GM23338 (cell line): Measurements from ENCODE around the gene CIDEA. TPM values are rescaled to one million over a fixed set of nuclear protein-coding genes. Genes with fewer than 3 reads are reported as not detected.

Source experiments
- ETS1 ChIP-seq: IDR thresholded peaks from 2 replicates; pipeline ENCODE4 v1.6.1; 2016; ENCODE audit warnings: antibody characterized with exemption
- EZH2 ChIP-seq: fragments of 200-600 bp; sonication (generic); IDR thresholded peaks from one replicate; pipeline ENCODE4 v1.8.0; 2017; ENCODE audit warnings: antibody characterized with exemption, mild to moderate bottlenecking, low read depth; ENCODE audit not compliant: unreplicated experiment
- EZH2phosphoT487 ChIP-seq: fragments of 200-600 bp; sonication (generic); IDR thresholded peaks from one replicate; pipeline ENCODE4 v1.8.1; 2018; ENCODE audit warnings: antibody characterized with exemption; ENCODE audit not compliant: unreplicated experiment
- NANOG ChIP-seq: IDR thresholded peaks from 2 replicates; pipeline ENCODE4 v1.6.1; 2016; ENCODE audit warnings: antibody characterized with exemption, borderline replicate concordance
- POLR2AphosphoS5 ChIP-seq: IDR thresholded peaks from 2 replicates; pipeline ENCODE4 v1.6.1; 2016; ENCODE audit warnings: antibody characterized with exemption, low read depth
- STAT1 ChIP-seq: IDR thresholded peaks from one replicate; pipeline ENCODE4 v1.6.1; 2016; ENCODE audit warnings: antibody characterized with exemption; ENCODE audit not compliant: unreplicated experiment
- ZNF114 ChIP-seq: fragments of 250-450 bp; sonication (Bioruptor Pico); IDR thresholded peaks from 2 replicates; pipeline ENCODE4 v1.5.0; 2020; ENCODE audit warnings: mild to moderate bottlenecking, moderate library complexity
- polyA plus RNA-seq: library from polyadenylated mRNA; unstranded; fragments of >200 nt; fragmentation: Nextera tagmentation; extraction: Ambion mirVana; gene quantifications from 2 replicates; pipeline ENCODE4 v1.2.1, GENCODE V29; 2016
- total RNA-seq: library from RNA; depleted of rRNA; stranded (reverse); fragments of >200 nt; shearing (Covaris generic); gene quantifications from 2 replicates; pipeline ENCODE4 v1.2.3, GENCODE V29; 2014
- TF ChIP-seq, protein P1 (sequence below): fragments of 250-450 bp; sonication (Bioruptor Pico); IDR thresholded peaks from 2 replicates; pipeline ENCODE4 v1.5.0; 2020; ENCODE audit warnings: mild to moderate bottlenecking, moderate library complexity
- TF ChIP-seq, protein P2 (sequence below), 2 experiments: fragments of 200-600 bp in 1 of 2; sonication (generic) in 1 of 2; conservative IDR thresholded peaks; 2 replicates each; pipeline versions ENCODE4 v1.5.1 to v1.6.1; 2016 to 2017; ENCODE audit warnings: antibody characterized with exemption in 2 of 2, low read depth in 2 of 2, mild to moderate bottlenecking in 2 of 2, moderate library complexity in 1 of 2

The CIDEA gene
- total and polyA plus RNA-seq, 2 experiments from 2014 or later = 0.45 TPM; not detected in 1

DNA sequence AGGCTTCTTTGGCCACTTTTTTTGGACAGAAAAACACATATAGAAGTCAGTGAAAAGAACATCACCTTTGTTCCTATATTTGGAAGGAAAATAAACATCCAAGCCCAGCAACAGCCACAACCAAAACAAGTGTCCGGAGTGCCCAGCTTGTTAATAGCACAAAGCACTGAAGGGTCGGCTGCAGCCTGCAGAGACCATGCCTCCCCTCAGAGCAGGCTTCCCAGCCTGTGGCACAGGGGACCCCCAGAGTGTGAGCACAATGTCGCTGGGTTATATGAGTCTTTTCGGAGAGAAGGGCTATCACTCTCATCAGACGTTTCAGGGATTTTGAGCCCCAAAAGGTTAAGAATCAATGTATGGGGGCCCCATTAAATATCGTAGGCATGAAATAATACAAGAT, 6.2 kb upstream of the CIDEA start (continued):
- TF ChIP-seq, protein P1, sequence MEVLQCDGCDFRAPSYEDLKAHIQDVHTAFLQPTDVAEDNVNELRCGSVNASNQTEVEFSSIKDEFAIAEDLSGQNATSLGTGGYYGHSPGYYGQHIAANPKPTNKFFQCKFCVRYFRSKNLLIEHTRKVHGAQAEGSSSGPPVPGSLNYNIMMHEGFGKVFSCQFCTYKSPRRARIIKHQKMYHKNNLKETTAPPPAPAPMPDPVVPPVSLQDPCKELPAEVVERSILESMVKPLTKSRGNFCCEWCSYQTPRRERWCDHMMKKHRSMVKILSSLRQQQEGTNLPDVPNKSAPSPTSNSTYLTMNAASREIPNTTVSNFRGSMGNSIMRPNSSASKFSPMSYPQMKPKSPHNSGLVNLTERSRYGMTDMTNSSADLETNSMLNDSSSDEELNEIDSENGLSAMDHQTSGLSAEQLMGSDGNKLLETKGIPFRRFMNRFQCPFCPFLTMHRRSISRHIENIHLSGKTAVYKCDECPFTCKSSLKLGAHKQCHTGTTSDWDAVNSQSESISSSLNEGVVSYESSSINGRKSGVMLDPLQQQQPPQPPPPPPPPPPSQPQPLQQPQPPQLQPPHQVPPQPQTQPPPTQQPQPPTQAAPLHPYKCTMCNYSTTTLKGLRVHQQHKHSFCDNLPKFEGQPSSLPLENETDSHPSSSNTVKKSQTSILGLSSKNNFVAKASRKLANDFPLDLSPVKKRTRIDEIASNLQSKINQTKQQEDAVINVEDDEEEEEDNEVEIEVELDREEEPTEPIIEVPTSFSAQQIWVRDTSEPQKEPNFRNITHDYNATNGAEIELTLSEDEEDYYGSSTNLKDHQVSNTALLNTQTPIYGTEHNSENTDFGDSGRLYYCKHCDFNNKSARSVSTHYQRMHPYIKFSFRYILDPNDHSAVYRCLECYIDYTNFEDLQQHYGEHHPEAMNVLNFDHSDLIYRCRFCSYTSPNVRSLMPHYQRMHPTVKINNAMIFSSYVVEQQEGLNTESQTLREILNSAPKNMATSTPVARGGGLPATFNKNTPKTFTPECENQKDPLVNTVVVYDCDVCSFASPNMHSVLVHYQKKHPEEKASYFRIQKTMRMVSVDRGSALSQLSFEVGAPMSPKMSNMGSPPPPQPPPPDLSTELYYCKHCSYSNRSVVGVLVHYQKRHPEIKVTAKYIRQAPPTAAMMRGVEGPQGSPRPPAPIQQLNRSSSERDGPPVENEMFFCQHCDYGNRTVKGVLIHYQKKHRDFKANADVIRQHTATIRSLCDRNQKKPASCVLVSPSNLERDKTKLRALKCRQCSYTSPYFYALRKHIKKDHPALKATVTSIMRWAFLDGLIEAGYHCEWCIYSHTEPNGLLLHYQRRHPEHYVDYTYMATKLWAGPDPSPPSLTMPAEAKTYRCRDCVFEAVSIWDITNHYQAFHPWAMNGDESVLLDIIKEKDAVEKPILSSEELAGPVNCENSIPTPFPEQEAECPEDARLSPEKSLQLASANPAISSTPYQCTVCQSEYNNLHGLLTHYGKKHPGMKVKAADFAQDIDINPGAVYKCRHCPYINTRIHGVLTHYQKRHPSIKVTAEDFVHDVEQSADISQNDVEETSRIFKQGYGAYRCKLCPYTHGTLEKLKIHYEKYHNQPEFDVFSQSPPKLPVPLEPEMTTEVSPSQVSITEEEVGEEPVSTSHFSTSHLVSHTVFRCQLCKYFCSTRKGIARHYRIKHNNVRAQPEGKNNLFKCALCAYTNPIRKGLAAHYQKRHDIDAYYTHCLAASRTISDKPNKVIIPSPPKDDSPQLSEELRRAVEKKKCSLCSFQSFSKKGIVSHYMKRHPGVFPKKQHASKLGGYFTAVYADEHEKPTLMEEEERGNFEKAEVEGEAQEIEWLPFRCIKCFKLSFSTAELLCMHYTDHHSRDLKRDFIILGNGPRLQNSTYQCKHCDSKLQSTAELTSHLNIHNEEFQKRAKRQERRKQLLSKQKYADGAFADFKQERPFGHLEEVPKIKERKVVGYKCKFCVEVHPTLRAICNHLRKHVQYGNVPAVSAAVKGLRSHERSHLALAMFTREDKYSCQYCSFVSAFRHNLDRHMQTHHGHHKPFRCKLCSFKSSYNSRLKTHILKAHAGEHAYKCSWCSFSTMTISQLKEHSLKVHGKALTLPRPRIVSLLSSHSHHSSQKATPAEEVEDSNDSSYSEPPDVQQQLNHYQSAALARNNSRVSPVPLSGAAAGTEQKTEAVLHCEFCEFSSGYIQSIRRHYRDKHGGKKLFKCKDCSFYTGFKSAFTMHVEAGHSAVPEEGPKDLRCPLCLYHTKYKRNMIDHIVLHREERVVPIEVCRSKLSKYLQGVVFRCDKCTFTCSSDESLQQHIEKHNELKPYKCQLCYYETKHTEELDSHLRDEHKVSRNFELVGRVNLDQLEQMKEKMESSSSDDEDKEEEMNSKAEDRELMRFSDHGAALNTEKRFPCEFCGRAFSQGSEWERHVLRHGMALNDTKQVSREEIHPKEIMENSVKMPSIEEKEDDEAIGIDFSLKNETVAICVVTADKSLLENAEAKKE (CRISPR knock-in tag) = no peak
- TF ChIP-seq EZH2 = no peak
- TF ChIP-seq POLR2AphosphoS5 = no peak
- no peak for TF ChIP-seq NANOG
- no peak for TF ChIP-seq ETS1
- no peak for TF ChIP-seq ZNF114
- TF ChIP-seq STAT1 = no peak
- no peak for TF ChIP-seq EZH2phosphoT487
- TF ChIP-seq, protein P2, sequence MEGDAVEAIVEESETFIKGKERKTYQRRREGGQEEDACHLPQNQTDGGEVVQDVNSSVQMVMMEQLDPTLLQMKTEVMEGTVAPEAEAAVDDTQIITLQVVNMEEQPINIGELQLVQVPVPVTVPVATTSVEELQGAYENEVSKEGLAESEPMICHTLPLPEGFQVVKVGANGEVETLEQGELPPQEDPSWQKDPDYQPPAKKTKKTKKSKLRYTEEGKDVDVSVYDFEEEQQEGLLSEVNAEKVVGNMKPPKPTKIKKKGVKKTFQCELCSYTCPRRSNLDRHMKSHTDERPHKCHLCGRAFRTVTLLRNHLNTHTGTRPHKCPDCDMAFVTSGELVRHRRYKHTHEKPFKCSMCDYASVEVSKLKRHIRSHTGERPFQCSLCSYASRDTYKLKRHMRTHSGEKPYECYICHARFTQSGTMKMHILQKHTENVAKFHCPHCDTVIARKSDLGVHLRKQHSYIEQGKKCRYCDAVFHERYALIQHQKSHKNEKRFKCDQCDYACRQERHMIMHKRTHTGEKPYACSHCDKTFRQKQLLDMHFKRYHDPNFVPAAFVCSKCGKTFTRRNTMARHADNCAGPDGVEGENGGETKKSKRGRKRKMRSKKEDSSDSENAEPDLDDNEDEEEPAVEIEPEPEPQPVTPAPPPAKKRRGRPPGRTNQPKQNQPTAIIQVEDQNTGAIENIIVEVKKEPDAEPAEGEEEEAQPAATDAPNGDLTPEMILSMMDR (conservative IDR thresholded peaks at IDR 0.05; ENCODE audit: low read depth in 2 of 2) = no peak
